Measurements from ENCODE around the gene IL34. TPM values are rescaled to one million over a fixed set of nuclear protein-coding genes. Genes with fewer than 3 reads are reported as not detected.

Gene IL34
- total and polyA plus RNA-seq, 2 donors from 2014 or later = 5.9 to 7.4 TPM

DNA sequence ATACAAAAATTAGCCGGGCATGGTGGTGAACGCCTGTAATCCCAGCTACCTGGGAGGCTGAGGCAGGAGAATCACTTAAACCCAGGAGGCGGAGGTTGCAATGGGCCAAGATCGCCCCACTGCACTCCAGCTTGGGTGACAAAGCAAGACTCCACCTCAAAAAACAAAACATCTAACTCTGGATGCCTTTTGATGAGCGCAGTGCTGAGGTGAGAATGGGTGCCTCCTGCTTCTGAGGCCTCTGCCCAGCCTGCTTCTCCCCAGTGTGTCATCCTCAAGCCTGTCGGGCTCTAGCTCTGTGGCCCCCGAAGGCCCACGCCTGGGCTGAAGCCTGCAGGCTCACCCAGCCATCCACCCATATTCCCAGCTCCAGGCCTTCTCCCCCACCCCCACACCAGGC is 50.0 kb downstream of the IL34 start:
- intact Hi-C loops (cut with DNase I) = no loop called here
- Histone ChIP-seq H3K4me1 (ENCODE audit: control insufficient read depth in 2 of 3, insufficient read depth in 2 of 3, low read depth in 1 of 3, low read length in 3 of 3) (peaks cover 0 to 53% (median 20%) of the 10 kb centered on the region in 3 donors), H3K27ac (ENCODE audit: low read depth in 2 of 2, low read length in 2 of 2) (peak overlapping the region in 1 of 2 donors; percentile 59), H3K4me3 (ENCODE audit: low read length in 3 of 3) (no peak overlapping the region), H3K27me3 (ENCODE audit: control insufficient read depth, insufficient read depth, low read length) (no peaks in the 10 kb centered on the region), H3K9ac (ENCODE audit: low read length in 3 of 3) (no peak overlapping the region), H3K36me3 (ENCODE audit: control insufficient read depth in 2 of 3, insufficient read depth in 3 of 3, low read length in 3 of 3) (no peaks in the 10 kb centered on the region), H3K9me3 (ENCODE audit: control insufficient read depth in 2 of 3, insufficient read depth in 1 of 3, low read length in 3 of 3) (no peaks in the 10 kb centered on the region)
- DNase-seq = no peak
- no peak for FAIRE-seq
- TF ChIP-seq, protein P1, sequence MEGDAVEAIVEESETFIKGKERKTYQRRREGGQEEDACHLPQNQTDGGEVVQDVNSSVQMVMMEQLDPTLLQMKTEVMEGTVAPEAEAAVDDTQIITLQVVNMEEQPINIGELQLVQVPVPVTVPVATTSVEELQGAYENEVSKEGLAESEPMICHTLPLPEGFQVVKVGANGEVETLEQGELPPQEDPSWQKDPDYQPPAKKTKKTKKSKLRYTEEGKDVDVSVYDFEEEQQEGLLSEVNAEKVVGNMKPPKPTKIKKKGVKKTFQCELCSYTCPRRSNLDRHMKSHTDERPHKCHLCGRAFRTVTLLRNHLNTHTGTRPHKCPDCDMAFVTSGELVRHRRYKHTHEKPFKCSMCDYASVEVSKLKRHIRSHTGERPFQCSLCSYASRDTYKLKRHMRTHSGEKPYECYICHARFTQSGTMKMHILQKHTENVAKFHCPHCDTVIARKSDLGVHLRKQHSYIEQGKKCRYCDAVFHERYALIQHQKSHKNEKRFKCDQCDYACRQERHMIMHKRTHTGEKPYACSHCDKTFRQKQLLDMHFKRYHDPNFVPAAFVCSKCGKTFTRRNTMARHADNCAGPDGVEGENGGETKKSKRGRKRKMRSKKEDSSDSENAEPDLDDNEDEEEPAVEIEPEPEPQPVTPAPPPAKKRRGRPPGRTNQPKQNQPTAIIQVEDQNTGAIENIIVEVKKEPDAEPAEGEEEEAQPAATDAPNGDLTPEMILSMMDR (IDR thresholded peaks at IDR 0.05; ENCODE audit: borderline replicate concordance, extremely low read depth, insufficient read depth) = no peak

DNA sequence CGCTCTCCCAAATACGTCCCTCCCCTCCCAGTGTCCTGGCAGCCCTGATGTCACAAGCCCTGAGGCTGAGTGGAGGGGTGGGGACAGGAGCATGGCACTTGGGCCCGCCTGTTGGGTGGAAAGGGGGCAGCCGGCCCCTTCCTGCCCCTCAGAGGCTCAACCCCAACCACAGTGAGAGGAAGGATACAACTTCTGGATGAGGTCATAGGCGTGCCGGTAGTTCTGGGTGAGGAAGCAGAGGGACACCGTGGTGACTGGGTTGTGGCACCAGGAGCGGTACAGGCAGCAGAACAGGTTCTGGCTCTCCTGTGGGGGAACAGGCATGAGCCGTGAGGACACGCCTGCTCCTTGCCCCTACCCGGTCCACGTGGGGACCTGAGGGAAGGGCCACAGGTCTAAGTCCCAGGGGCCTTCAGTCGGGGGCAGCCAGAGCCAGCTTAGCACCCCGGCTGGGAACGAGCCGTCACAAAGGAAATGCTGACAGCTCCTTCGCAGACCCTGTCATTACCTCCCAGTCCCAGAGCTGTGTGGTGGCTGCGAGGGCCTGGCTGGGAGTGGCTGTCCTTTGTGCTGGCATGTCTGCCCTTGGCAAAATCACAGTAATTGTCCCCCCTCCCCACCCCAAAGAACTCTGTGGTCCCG is 50.7 kb downstream of the IL34 start:
- peak overlapping the region in 1 of 3 donors; percentile 55 for H3K9ac ChIP-seq (ENCODE audit: low read length in 3 of 3)
- no peak overlapping the region for H3K4me3 ChIP-seq (ENCODE audit: low read length in 3 of 3)
- peak overlapping the region; percentile 59 to 83 for H3K27ac ChIP-seq (ENCODE audit: low read depth in 2 of 2, low read length in 2 of 2)
- intact Hi-C loops (cut with DNase I) = no loop called here
- H3K27me3 ChIP-seq (ENCODE audit: control insufficient read depth, insufficient read depth, low read length) = no peaks in the 10 kb centered on the region
- DNase-seq (peak in 3 of 5 donors; percentile 57 to 74 (median 70)), FAIRE-seq (no peak)
- TF ChIP-seq, protein P1 (IDR thresholded peaks at IDR 0.05; ENCODE audit: borderline replicate concordance, extremely low read depth, insufficient read depth) = no peak
- H3K9me3 ChIP-seq (ENCODE audit: control insufficient read depth in 2 of 3, insufficient read depth in 1 of 3, low read length in 3 of 3) = no peaks in the 10 kb centered on the region
- H3K4me1 ChIP-seq (ENCODE audit: control insufficient read depth in 2 of 3, insufficient read depth in 2 of 3, low read depth in 1 of 3, low read length in 3 of 3) = peaks cover 0 to 54% (median 20%) of the 10 kb centered on the region in 3 donors
- no peaks in the 10 kb centered on the region for H3K36me3 ChIP-seq (ENCODE audit: control insufficient read depth in 2 of 3, insufficient read depth in 3 of 3, low read length in 3 of 3)

DNA sequence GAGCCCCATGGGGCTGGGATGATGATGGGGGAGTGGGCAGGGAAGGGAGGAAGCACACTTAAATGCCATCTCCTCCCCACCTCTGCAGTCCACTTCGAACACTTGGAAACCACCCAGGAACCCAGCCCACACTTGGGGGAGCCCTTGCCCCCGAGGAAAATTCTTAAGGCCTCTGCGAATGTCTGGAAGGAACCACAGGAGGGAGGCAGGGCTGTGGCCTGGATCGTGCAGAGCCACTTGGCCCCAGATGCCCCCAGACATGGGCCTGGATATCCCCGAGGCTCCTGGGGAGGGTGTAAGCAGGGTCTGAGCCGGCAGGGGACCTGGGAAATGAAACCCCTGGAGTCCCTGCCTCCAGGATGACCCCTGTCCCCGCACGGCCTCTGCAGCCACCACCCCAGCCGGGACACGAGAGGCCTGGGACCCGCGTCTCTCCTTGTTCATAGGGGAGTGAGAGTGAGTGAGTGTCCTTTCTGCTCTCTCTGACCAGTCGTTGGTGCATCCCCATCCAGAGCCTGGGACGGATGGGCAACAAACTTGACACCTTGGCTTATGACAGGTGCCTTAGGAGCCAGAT is 51.3 kb downstream of the IL34 start:
- Histone ChIP-seq H3K4me3 (ENCODE audit: low read length in 3 of 3) (no peak overlapping the region), H3K9ac (ENCODE audit: low read length in 3 of 3) (peak overlapping the region in 1 of 3 donors; percentile 55), H3K27ac (ENCODE audit: low read depth in 2 of 2, low read length in 2 of 2) (peak overlapping the region; percentile 59 to 83), H3K4me1 (ENCODE audit: control insufficient read depth in 2 of 3, insufficient read depth in 2 of 3, low read depth in 1 of 3, low read length in 3 of 3) (peaks cover 0 to 51% (median 21%) of the 10 kb centered on the region in 3 donors), H3K9me3 (ENCODE audit: control insufficient read depth in 2 of 3, insufficient read depth in 1 of 3, low read length in 3 of 3) (no peaks in the 10 kb centered on the region), H3K27me3 (ENCODE audit: control insufficient read depth, insufficient read depth, low read length) (no peaks in the 10 kb centered on the region), H3K36me3 (ENCODE audit: control insufficient read depth in 2 of 3, insufficient read depth in 3 of 3, low read length in 3 of 3) (no peaks in the 10 kb centered on the region)
- no peak for FAIRE-seq
- DNase-seq = no peak
- TF ChIP-seq, protein P1 (IDR thresholded peaks at IDR 0.05; ENCODE audit: borderline replicate concordance, extremely low read depth, insufficient read depth) = no peak
- intact Hi-C loops (cut with DNase I) = no loop called here

All from kidney (tissue), 14 donors.